H1 (cell line): ENCODE data around the gene KCNE1. TPM values are rescaled to one million over a fixed set of nuclear protein-coding genes. Genes with fewer than 3 reads are reported as not detected.
"Not testable (repeated sequence)": the region's sequence is repeated elsewhere in the genome, so short reads cannot be mapped to it uniquely, and the experiment has no call there.

ENCODE experiments used
- CTCF ChIA-PET: fragments of 300-600 bp; sonication (Branson Sonifier 250); formaldehyde crosslinking; loops from one replicate; lab custom pipeline; 2021; ENCODE audit not compliant: partially characterized antibody; lab: Charles Lee
- POLR2A ChIA-PET: fragments of 300-600 bp; sonication (Branson Sonifier 250); formaldehyde crosslinking; loops from one replicate; lab custom pipeline; 2021; ENCODE audit warnings: inconsistent platforms; ENCODE audit not compliant: partially characterized antibody; lab: Charles Lee
- DNase-seq, 2 experiments: peaks; one replicate each; pipeline versions ENCODE4 v3.0.0 to v3.0.0-alpha.2; 2010 to 2022; ENCODE audit warnings: low spot score in 2 of 2, low read depth in 1 of 2, mixed read lengths in 1 of 2
- FAIRE-seq: peaks from 2 replicates; lab custom pipeline; 2011; peaks lifted over from hg19 to GRCh38; lab: Jason Lieb, UNC
- H2AFZ ChIP-seq: 2 replicates; pipeline ENCODE4 v1.8.1; 2012; ENCODE audit warnings: low read length, inconsistent platforms
- H2AK5ac ChIP-seq: 2 replicates; pipeline ENCODE4 v1.6.1; 2013; ENCODE audit warnings: low read depth, low read length
- H2BK120ac ChIP-seq: replicated peaks from 2 replicates; pipeline ENCODE3; 2013; ENCODE audit warnings: low read depth, low read length, inconsistent platforms
- H2BK12ac ChIP-seq: 2 replicates; pipeline ENCODE4 v1.6.1; 2013; ENCODE audit warnings: low read depth, low read length
- H2BK15ac ChIP-seq: 2 replicates; pipeline ENCODE4 v1.6.1; 2013; ENCODE audit warnings: low read length
- H2BK20ac ChIP-seq: 2 replicates; pipeline ENCODE4 v1.6.1; 2013; ENCODE audit warnings: low read length
- H2BK5ac ChIP-seq: 2 replicates; pipeline ENCODE4 v1.6.1; 2013; ENCODE audit warnings: low read depth, low read length
- H3K14ac ChIP-seq: 2 replicates; pipeline ENCODE4 v1.6.1; 2013; ENCODE audit warnings: inconsistent platforms; ENCODE audit not compliant: insufficient read length
- H3K18ac ChIP-seq: 2 replicates; pipeline ENCODE4 v1.6.1; 2013; ENCODE audit warnings: low read length; ENCODE audit errors: extremely low read depth
- H3K23ac ChIP-seq: 2 replicates; pipeline ENCODE4 v1.6.1; 2013; ENCODE audit warnings: inconsistent platforms; ENCODE audit not compliant: insufficient read length
- H3K23me2 ChIP-seq: 2 replicates; pipeline ENCODE4 v1.6.1; 2013; ENCODE audit warnings: low read depth, low read length
- H3K27ac ChIP-seq: 2 replicates; pipeline ENCODE4 v1.6.1; 2011; ENCODE audit warnings: low read depth, low read length, inconsistent platforms
- H3K27me3 ChIP-seq, 4 experiments: replicated peaks in 1 of 4; 1 replicate in 1 of 4; 2 replicates in 3 of 4; pipeline versions ENCODE4 v1.6.1 to v1.8.1; 2011 to 2013; ENCODE audit warnings: low read length in 3 of 4, mild to moderate bottlenecking in 3 of 4, inconsistent platforms in 2 of 4, mixed read lengths in 2 of 4, moderate library complexity in 1 of 4; ENCODE audit not compliant: control insufficient read depth in 3 of 4, insufficient read depth in 3 of 4; ENCODE audit errors: extremely low read depth in 1 of 4
- H3K36me3 ChIP-seq, 4 experiments: 2 replicates each; pipeline versions ENCODE4 v1.6.1 to v1.8.1; 2011 to 2013; ENCODE audit warnings: mild to moderate bottlenecking in 4 of 4, low read length in 3 of 4, moderate library complexity in 2 of 4, control low read depth in 1 of 4, inconsistent platforms in 1 of 4; ENCODE audit not compliant: insufficient read depth in 4 of 4, control insufficient read depth in 2 of 4
- H3K4ac ChIP-seq: replicated peaks from 2 replicates; pipeline ENCODE3; 2013; ENCODE audit warnings: low read length, low read depth, mixed read lengths, inconsistent platforms; ENCODE audit not compliant: insufficient read length
- H3K4me1 ChIP-seq, 4 experiments: replicated peaks in 1 of 4; 1 replicate in 1 of 4; 2 replicates in 3 of 4; pipeline versions ENCODE4 v1.6.1 to v1.8.1; 2011 to 2013; ENCODE audit warnings: low read length in 3 of 4, inconsistent platforms in 2 of 4, mixed read lengths in 1 of 4; ENCODE audit not compliant: insufficient read depth in 4 of 4, control insufficient read depth in 3 of 4
- H3K4me2 ChIP-seq, 2 experiments: 2 replicates each; pipeline versions ENCODE4 v1.6.1 to v1.8.1; 2011 to 2013; ENCODE audit warnings: low read depth in 2 of 2, low read length in 2 of 2, control low read depth in 1 of 2, inconsistent platforms in 1 of 2, mild to moderate bottlenecking in 1 of 2; ENCODE audit not compliant: insufficient read depth in 1 of 2
- H3K4me3 ChIP-seq, 4 experiments: fragments of 200-600, 300-600 bp in 1 of 4; sonication (generic), shearing (Covaris generic), sonication (Bioruptor Twin) in 1 of 4; 2 replicates each; pipeline versions ENCODE4 v1.5.1 to v1.8.1; 2011 to 2016; ENCODE audit warnings: low read length in 4 of 4, low read depth in 3 of 4, control low read depth in 2 of 4, inconsistent platforms in 2 of 4, mild to moderate bottlenecking in 2 of 4, mixed read lengths in 1 of 4, moderate library complexity in 1 of 4; ENCODE audit not compliant: insufficient read depth in 2 of 4; ENCODE audit errors: extremely low read depth in 1 of 4
- H3K56ac ChIP-seq: replicated peaks from 2 replicates; pipeline ENCODE3; 2013; ENCODE audit warnings: low read depth, mild to moderate bottlenecking, mixed read lengths, low read length, inconsistent platforms; ENCODE audit not compliant: insufficient read length
- H3K79me1 ChIP-seq: 2 replicates; pipeline ENCODE4 v1.6.1; 2013; ENCODE audit warnings: low read depth, low read length, control low read depth
- H3K79me2 ChIP-seq, 2 experiments: 2 replicates each; pipeline versions ENCODE4 v1.6.1 to v1.8.1; 2012 to 2013; ENCODE audit warnings: low read length in 2 of 2, mild to moderate bottlenecking in 2 of 2, inconsistent platforms in 1 of 2; ENCODE audit not compliant: insufficient read depth in 2 of 2, control insufficient read depth in 1 of 2
- H3K9ac ChIP-seq, 4 experiments: replicated peaks in 1 of 4; 1 replicate in 1 of 4; 2 replicates in 3 of 4; pipeline versions ENCODE4 v1.6.1 to v1.8.1; 2011 to 2013; ENCODE audit warnings: low read depth in 3 of 4, low read length in 3 of 4, control low read depth in 2 of 4, mild to moderate bottlenecking in 2 of 4, moderate library complexity in 2 of 4, inconsistent platforms in 1 of 4; ENCODE audit errors: extremely low read depth in 1 of 4
- H3K9me3 ChIP-seq, 2 experiments: 2 replicates each; pipeline versions ENCODE4 v1.6.1 to v1.8.1; 2012 to 2013; ENCODE audit warnings: mild to moderate bottlenecking in 2 of 2, moderate library complexity in 2 of 2, control low read depth in 1 of 2, inconsistent platforms in 1 of 2, low read depth in 1 of 2, low read length in 1 of 2, mixed read lengths in 1 of 2; ENCODE audit not compliant: insufficient read depth in 2 of 2
- H4K20me1 ChIP-seq, 2 experiments: replicated peaks in 1 of 2; 2 replicates each; pipeline versions ENCODE3 to v1.8.1; 2011 to 2013; ENCODE audit warnings: inconsistent platforms in 2 of 2, low read length in 2 of 2, mild to moderate bottlenecking in 1 of 2; ENCODE audit not compliant: insufficient read depth in 2 of 2, control insufficient read depth in 1 of 2
- H4K5ac ChIP-seq: 2 replicates; pipeline ENCODE4 v1.6.1; 2013; ENCODE audit warnings: low read length, low read depth, mixed read lengths, inconsistent platforms; ENCODE audit not compliant: insufficient read length
- H4K8ac ChIP-seq: 2 replicates; pipeline ENCODE4 v1.8.0; 2013; ENCODE audit warnings: mild to moderate bottlenecking, moderate library complexity, low read length, inconsistent platforms; ENCODE audit not compliant: insufficient read depth; ENCODE audit errors: extremely low read depth
- H4K91ac ChIP-seq: replicated peaks from 2 replicates; pipeline ENCODE3; 2013; ENCODE audit warnings: low read length, mixed read lengths, inconsistent platforms; ENCODE audit not compliant: insufficient read length
- WGBS, 2 experiments: shearing (Covaris generic) in 1 of 2; methylation state at CpG; one replicate each; pipeline versions ENCODE4 v1.1.6 to v1.1.7; 2013 to 2015; ENCODE audit warnings: low lambda C conversion rate in 2 of 2, mixed read lengths in 2 of 2, inconsistent platforms in 1 of 2, low coverage in 1 of 2, missing lambda C conversion rate in 1 of 2; ENCODE audit not compliant: insufficient replicate concordance in 2 of 2, insufficient coverage in 1 of 2, insufficient read length in 1 of 2; ENCODE audit errors: extremely low coverage in 1 of 2, missing lambda C conversion rate in 1 of 2; 5-methylcytosine and 5-hydroxymethylcytosine counted together
- polyA plus RNA-seq, 7 experiments: library from polyadenylated mRNA; depleted of rRNA in 3 of 7; stranded (reverse) in 5 of 7; unstranded in 2 of 7; fragments of >200 nt in 5 of 7; fragments of 200-250 nt in 2 of 7; gene quantifications; 1 replicate in 5 of 7; 2 replicates in 1 of 7; 4 replicates in 1 of 7; pipeline versions ENCODE4 v1.2.1 to v1.2.3, GENCODE V29; 2011 to 2013; ENCODE audit warnings: missing spikeins in 2 of 7, mixed read lengths in 2 of 7
- total RNA-seq: library from RNA; stranded (reverse); fragmentation: NEBNext Ultra II Directional; extraction: Animal tissue kit (Norgen Biotek cat#: 25700); gene quantifications from 2 replicates; pipeline ENCODE4 v1.2.1, GENCODE V29; 2021

Gene KCNE1
- total and polyA plus RNA-seq, 2 of the 8 experiments (the other 6 are each of a cell fraction or from before 2014, with no cell fraction given): 0.08 to 0.28 TPM

- H3K23me2 ChIP-seq, H3K27ac ChIP-seq, H2BK120ac ChIP-seq, POLR2A ChIA-PET, H2BK12ac ChIP-seq, H4K8ac ChIP-seq, H3K4me3 ChIP-seq, H4K91ac ChIP-seq, CTCF ChIA-PET, H2BK20ac ChIP-seq, H4K5ac ChIP-seq, H2AK5ac ChIP-seq, H2BK5ac ChIP-seq, DNase-seq, H3K18ac ChIP-seq, H3K9ac ChIP-seq, H3K79me1 ChIP-seq, H3K56ac ChIP-seq, H3K14ac ChIP-seq, H3K4me2 ChIP-seq, H3K4ac ChIP-seq, H3K36me3 ChIP-seq, H2AFZ ChIP-seq, H3K27me3 ChIP-seq, H3K4me1 ChIP-seq, H3K23ac ChIP-seq, H3K79me2 ChIP-seq, H2BK15ac ChIP-seq, H3K9me3 ChIP-seq, H4K20me1 ChIP-seq: not testable (repeated sequence)
- FAIRE-seq: peak; percentile 19
- no CpG with 5 or more reads among the region's 4 CpGs for WGBS, 2 experiments
These were observed 68.5 kb downstream of the KCNE1 start for GRCh38 chr21:34443486-34443885.

GRCh38 chr21:34429710-34430109, 82.3 kb downstream of the KCNE1 start:
- H3K27me3 ChIP-seq, H3K4me3 ChIP-seq, POLR2A ChIA-PET, H3K36me3 ChIP-seq, H4K20me1 ChIP-seq, H3K79me1 ChIP-seq, H3K23ac ChIP-seq, H3K14ac ChIP-seq, H3K4me2 ChIP-seq, H2BK120ac ChIP-seq, H4K5ac ChIP-seq, H4K8ac ChIP-seq, H3K79me2 ChIP-seq, H3K9me3 ChIP-seq, H2AK5ac ChIP-seq, H2AFZ ChIP-seq, CTCF ChIA-PET, H3K27ac ChIP-seq, H3K9ac ChIP-seq, H2BK20ac ChIP-seq, H3K56ac ChIP-seq, H4K91ac ChIP-seq, H2BK5ac ChIP-seq, H3K23me2 ChIP-seq, H2BK12ac ChIP-seq, H3K18ac ChIP-seq, DNase-seq, H3K4ac ChIP-seq, H3K4me1 ChIP-seq, H2BK15ac ChIP-seq: not testable (repeated sequence)
- FAIRE-seq: peak; percentile 52
- no CpG with 5 or more reads among the region's 5 CpGs for WGBS, 2 experiments
